ENCODE measurements around the gene NUDT4B.
"Not testable (repeated sequence)": the region's sequence is repeated elsewhere in the genome, so short reads cannot be mapped to it uniquely, and the experiment has no call there.

The NUDT4B gene

GRCh38 chr1:148748563-148749334 is at the start of gene NUDT4B:
Gene NUDT4B, plus strand, starts transcription at chr1:148748774. Its CDS starts 179 bp downstream, at chr1:148748953.
- not testable (repeated sequence) for DNase-seq

- DNase-seq, result not testable (repeated sequence)
These were observed 49.2 kb upstream of the NUDT4B start for GRCh38 chr1:148699357-148699756.

GRCh38 chr1:148702242-148702641 is 46.3 kb upstream of the NUDT4B start:
- not testable (repeated sequence) for DNase-seq

- DNase-seq, result not testable (repeated sequence)
These were observed 44.5 kb upstream of the NUDT4B start for GRCh38 chr1:148703973-148704591.

GRCh38 chr1:148705316-148705948 is 43.1 kb upstream of the NUDT4B start:
- DNase-seq, result not testable (repeated sequence)

GRCh38 chr1:148708779-148709333 is 39.7 kb upstream of the NUDT4B start:
- not testable (repeated sequence) for DNase-seq

- not testable (repeated sequence) for DNase-seq
These were observed 37.6 kb upstream of the NUDT4B start for GRCh38 chr1:148710772-148711523.

GRCh38 chr1:148712353-148712752 is 36.2 kb upstream of the NUDT4B start:
- DNase-seq, result not testable (repeated sequence)

GRCh38 chr1:148715518-148715917 is 33.1 kb upstream of the NUDT4B start:
- not testable (repeated sequence) for DNase-seq

GRCh38 chr1:148716966-148717520 is 31.5 kb upstream of the NUDT4B start:
- DNase-seq, result not testable (repeated sequence)

GRCh38 chr1:148720918-148721317 is 27.7 kb upstream of the NUDT4B start:
- DNase-seq, result not testable (repeated sequence)

GRCh38 chr1:148722758-148723157 is 25.8 kb upstream of the NUDT4B start:
- not testable (repeated sequence) for DNase-seq

- DNase-seq, result not testable (repeated sequence)
These were observed 25.1 kb upstream of the NUDT4B start for GRCh38 chr1:148723515-148723914.

- not testable (repeated sequence) for DNase-seq
These were observed 23.7 kb upstream of the NUDT4B start for GRCh38 chr1:148724872-148725271.

GRCh38 chr1:148727862-148728261 is 20.7 kb upstream of the NUDT4B start:
- not testable (repeated sequence) for DNase-seq

GRCh38 chr1:148729128-148729527 is 19.4 kb upstream of the NUDT4B start:
- DNase-seq, result not testable (repeated sequence)

- DNase-seq, result not testable (repeated sequence)
These were observed 19.0 kb upstream of the NUDT4B start for GRCh38 chr1:148729541-148729940.

- DNase-seq, result not testable (repeated sequence)
These were observed 16.3 kb upstream of the NUDT4B start for GRCh38 chr1:148732277-148732676.

- not testable (repeated sequence) for DNase-seq
These were observed 14.8 kb upstream of the NUDT4B start for GRCh38 chr1:148733585-148734310.

- not testable (repeated sequence) for DNase-seq
These were observed 14.3 kb upstream of the NUDT4B start for GRCh38 chr1:148734311-148734662.

GRCh38 chr1:148735538-148735937 is 13.0 kb upstream of the NUDT4B start:
- DNase-seq, result not testable (repeated sequence)
